ENCODE results near the gene PCDH1.

Gene PCDH1

GRCh38 chr5:141872496-141873356 is 5.5 kb downstream of the PCDH1 start:
- no peak for DNase-seq

- no peak for DNase-seq
Observed at GRCh38 chr5:141871870-141872269, 6.3 kb downstream of the PCDH1 start.

- DNase-seq: no peak
Observed at GRCh38 chr5:141870871-141871270, 7.3 kb downstream of the PCDH1 start.

- DNase-seq: no peak
Observed at GRCh38 chr5:141870228-141870627, 8.0 kb downstream of the PCDH1 start.

GRCh38 chr5:141869514-141869913 is 8.7 kb downstream of the PCDH1 start:
- DNase-seq: no peak

- no peak for DNase-seq
Observed at GRCh38 chr5:141869040-141869439, 9.2 kb downstream of the PCDH1 start.

GRCh38 chr5:141868541-141868940 is 9.7 kb downstream of the PCDH1 start:
- no peak for DNase-seq

GRCh38 chr5:141867651-141868050 is 10.6 kb downstream of the PCDH1 start:
- no peak for DNase-seq

GRCh38 chr5:141867139-141867538 is 11.1 kb downstream of the PCDH1 start:
- DNase-seq: no peak

- DNase-seq: no peak
Observed at GRCh38 chr5:141866096-141866495, 12.1 kb downstream of the PCDH1 start.

- no peak for DNase-seq
Observed at GRCh38 chr5:141865406-141865805, 12.8 kb downstream of the PCDH1 start.

- DNase-seq: no peak
Observed at GRCh38 chr5:141864371-141865370, 13.5 kb downstream of the PCDH1 start.

GRCh38 chr5:141863569-141864178 is 14.5 kb downstream of the PCDH1 start:
- DNase-seq: no peak

GRCh38 chr5:141862936-141863543 is 15.2 kb downstream of the PCDH1 start:
- DNase-seq: no peak

- no peak for DNase-seq
Observed at GRCh38 chr5:141861194-141861593, 17.0 kb downstream of the PCDH1 start.

GRCh38 chr5:141858079-141858765 is 20.0 kb downstream of the PCDH1 start:
- no peak for DNase-seq

- no peak for DNase-seq
Observed at GRCh38 chr5:141857226-141857625, 21.0 kb downstream of the PCDH1 start.

GRCh38 chr5:141856037-141856790 is 22.0 kb downstream of the PCDH1 start:
- no peak for DNase-seq

- DNase-seq: no peak
Observed at GRCh38 chr5:141855265-141856036, 22.8 kb downstream of the PCDH1 start.

- DNase-seq: no peak
Observed at GRCh38 chr5:141853895-141854626, 24.1 kb downstream of the PCDH1 start.
